NCI-H460 (cell line): ENCODE measurements around the gene EFCAB3. TPM values are rescaled to one million over a fixed set of nuclear protein-coding genes. Genes with fewer than 3 reads are reported as not detected.
"Not testable (repeated sequence)": the region's sequence is repeated elsewhere in the genome, so short reads cannot be mapped to it uniquely, and the experiment has no call there.

Experiments used
- DNase-seq: peaks from one replicate; pipeline ENCODE4 v3.0.0-alpha.2; 2016; ENCODE audit warnings: low read depth; ENCODE audit errors: extremely low read depth
- polyA plus RNA-seq: library from polyadenylated mRNA; depleted of rRNA; stranded (reverse); fragments of >200 nt; gene quantifications from 2 replicates; pipeline ENCODE4 v1.2.3, GENCODE V29; 2014; cell fraction: nucleus; rRNA removed
- total RNA-seq: library from RNA; depleted of rRNA; stranded (reverse); fragments of >200 nt; shearing (Covaris generic); gene quantifications from 2 replicates; pipeline ENCODE4 v1.2.3, GENCODE V29; 2014; rRNA removed

Gene EFCAB3
- not detected in 2 replicates for total RNA-seq
- polyA plus RNA-seq: not detected in 2 replicates

DNA sequence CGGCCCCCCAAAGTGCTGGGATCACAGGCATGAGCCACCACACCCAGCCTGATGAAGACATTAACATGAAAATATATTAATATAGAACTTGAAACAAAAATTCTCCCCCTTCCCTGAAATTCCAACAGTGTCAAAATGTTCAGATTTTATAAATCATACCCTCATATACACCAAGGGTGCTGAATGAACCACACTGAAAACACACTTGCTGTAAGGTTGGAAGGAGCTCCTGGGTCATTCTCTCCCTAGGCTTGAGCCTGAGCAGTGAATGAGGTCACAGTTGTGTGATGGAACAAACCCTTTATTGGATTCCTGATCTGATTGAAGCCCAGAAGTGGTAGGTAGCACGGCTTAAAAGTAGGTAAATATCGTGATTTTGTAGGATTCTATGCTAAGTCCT, at the start of gene EFCAB3:
Gene EFCAB3, plus strand, starts transcription at position 301 of the 400 bp plus-strand sequence. CDS start 2,427 bp downstream, outside the sequence.
- no peak for DNase-seq

DNA sequence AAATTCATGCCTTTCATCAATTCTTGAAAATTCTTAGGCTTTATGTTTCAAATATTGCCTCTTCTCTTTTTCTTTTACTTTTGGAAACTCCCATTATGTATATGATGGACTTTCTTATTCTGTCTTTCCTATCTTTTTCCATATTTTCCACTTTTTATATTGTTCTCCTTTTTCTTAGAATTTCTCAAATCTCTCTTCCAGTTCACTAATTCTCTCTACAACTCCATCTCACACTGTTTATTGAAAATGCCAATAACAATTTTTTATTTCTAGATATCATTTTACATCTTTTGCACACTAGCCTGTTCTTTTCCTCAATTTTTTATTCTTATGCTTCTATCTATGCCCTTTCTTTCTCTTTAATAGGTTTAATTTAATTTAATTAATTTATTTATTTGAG, 43.8 kb upstream of the EFCAB3 start:
- DNase-seq: no peak

DNA sequence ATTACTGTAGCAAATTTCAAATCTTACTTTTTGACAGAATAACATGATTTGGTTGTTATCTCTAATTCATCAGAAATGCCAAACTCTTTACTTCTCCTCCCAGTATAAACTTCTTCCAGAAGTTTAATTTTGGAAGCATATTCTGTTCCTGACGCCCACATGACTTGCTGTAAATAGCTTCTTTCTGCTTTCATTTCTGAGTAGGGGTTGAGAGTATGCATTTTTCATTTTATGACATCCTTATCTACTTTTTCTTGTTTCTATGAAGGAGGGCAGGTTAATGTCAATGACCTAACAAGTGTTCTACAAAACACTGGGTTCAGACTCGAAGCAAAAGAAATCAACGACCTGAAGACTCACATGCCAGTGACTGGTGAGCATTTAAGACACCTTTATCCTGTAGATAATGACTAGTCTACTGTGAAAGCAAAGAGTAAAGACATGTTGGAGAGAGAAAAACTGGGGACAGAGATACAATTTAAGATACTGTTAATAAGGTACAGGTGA, 36.5 kb upstream of the EFCAB3 start:
- DNase-seq: no peak

DNA sequence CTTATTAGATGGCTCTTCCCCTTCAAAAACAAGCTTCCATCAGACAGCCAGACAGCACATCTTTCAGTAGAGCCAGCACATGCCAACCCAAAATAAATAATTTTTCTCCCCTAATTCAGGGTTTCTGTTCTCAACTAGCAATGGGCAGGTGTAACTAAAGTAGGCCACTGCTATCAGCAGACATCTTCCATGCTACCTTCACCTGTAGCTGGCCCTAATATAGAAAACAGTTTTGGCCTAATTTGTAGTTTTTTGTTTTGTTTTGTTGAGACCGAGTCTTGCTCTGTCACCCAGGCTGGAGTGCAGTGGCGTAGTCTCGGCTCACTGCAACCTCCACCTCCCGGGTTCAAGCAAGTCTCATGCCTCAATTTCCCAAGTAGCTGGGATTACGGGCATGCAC, 29.2 kb upstream of the EFCAB3 start:
- no peak for DNase-seq

DNA sequence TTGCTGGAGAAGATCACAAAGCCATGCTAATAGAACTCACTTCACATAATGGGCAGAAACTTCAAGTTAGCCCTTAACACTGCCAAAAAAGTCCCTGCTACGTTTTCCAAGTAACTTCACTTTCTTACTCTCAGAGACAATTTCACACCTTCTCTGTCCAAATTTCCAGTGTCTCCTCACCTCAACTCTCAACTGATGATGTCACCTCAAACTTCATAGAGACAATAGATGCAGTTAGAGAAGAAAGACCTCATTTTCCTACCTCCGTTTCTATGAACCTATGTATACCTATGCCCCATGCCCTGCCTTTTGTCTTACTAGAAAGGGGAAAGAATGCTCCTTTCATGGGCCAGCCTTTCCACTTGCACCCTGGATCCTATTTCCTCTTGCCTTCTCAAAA, 14.2 kb upstream of the EFCAB3 start:
- DNase-seq: no peak

DNA sequence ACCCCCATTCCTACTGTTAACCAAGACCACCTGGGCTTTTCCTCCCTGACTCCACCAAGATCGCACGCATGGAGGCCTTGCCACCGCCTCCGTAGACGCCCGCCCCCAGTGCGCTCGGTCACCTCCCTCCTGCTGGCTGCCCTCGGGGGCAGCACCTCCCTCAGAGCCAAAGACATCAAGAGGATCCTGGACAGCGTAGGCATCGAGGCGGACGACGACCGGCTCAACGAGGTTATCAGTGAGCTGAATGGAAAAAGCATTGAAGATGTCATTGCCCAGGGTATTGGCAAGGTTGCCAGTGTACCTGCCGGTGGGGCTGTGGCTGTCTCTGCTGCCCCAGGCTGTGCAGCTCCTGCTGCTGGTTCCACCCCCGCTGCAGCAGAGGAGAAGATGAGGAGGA, 1.2 kb downstream of the EFCAB3 start:
- no peak for DNase-seq

DNA sequence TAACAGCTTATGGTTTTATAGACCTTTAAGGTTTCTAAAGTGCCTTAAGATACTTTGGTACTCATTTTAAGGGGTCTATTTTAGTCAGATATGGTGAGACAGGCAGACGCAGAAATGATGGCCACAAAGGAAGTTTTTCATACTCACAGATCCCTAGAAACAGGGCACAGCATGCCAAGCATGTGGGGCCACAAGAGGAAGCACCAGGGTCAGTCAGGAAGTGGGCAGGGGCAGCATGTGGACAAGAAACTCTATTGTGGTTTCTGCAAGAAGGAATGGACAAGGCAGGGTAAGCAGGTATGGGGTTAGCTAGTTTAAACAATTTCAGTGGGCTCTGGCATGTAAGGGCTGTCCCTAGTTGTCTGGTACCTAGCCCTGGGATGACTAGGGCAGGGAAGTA, 8.5 kb downstream of the EFCAB3 start:
- no peak for DNase-seq

DNA sequence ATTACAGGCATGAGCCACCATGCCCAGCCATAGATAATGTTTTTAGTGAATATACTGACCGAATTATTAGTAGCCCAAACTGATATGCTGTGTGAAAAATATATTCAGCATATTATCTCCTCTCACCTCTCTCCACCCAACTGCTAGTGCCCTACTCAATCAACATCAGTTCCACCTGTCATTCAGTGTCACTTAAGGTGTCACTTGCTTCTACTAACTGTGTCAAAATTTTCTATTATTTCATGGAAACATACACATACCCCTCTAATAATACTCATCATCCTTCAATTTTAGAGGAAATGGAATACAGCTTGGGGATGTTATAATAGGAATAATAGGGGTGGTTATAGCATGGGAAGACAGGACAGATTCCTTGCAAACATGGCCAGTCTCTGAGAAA, 12.6 kb downstream of the EFCAB3 start:
- DNase-seq: no peak

DNA sequence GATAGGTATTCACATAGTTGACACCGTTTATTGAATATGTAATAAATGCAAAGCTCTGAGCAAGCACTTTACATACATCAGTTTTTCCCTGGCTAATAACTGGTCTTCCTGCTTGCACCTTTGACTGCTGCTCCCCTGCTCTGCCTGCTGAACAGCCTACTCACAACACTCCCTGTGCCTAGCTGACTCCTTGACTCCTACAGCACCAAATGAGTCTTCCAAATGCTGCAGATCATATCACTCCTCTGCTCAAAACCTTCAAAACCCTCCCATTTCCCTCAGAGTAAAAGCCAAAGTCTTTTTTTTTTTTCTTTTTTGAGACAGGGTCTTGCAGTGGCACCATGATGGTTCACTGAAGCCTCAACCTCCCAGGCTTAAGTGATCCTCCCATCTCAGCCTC, 18.5 kb downstream of the EFCAB3 start:
- DNase-seq: no peak

DNA sequence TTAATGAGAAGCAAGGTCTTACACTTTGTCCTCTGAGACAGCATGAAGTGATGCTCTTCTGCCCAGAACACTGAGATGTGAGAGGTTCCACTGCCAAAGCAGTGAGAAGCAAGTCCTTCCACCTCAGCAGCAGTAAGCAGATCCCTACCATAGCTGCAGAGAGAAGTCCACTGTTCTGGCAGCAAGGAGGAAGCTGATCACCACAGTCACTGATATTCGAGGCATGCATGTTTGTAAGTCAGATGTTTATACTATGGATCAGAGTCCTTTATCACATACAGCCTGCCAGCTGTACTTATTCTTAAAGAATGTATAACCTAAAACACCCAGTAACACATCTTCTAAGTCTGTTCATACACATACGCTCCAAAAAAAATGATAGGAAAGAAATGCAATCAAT, 25.1 kb downstream of the EFCAB3 start:
- DNase-seq: no peak

DNA sequence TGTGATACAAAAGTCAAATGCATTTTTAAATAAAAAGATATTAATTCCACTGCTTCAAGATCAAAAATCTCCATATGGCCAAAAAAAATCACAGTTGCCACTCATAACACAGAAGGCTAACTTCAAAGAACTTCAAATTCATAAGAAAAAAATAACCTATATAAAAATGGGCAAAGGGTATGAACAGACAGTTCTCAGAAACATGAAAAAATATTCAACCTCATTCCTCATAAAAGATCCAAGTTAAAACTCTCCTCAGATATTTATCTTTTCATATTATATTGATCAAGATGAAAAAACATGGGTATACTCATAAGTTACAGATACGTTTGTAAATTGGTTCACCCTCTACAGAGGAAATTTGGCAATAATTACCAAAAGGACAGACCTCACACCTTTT, 32.7 kb downstream of the EFCAB3 start:
- not testable (repeated sequence) for DNase-seq

DNA sequence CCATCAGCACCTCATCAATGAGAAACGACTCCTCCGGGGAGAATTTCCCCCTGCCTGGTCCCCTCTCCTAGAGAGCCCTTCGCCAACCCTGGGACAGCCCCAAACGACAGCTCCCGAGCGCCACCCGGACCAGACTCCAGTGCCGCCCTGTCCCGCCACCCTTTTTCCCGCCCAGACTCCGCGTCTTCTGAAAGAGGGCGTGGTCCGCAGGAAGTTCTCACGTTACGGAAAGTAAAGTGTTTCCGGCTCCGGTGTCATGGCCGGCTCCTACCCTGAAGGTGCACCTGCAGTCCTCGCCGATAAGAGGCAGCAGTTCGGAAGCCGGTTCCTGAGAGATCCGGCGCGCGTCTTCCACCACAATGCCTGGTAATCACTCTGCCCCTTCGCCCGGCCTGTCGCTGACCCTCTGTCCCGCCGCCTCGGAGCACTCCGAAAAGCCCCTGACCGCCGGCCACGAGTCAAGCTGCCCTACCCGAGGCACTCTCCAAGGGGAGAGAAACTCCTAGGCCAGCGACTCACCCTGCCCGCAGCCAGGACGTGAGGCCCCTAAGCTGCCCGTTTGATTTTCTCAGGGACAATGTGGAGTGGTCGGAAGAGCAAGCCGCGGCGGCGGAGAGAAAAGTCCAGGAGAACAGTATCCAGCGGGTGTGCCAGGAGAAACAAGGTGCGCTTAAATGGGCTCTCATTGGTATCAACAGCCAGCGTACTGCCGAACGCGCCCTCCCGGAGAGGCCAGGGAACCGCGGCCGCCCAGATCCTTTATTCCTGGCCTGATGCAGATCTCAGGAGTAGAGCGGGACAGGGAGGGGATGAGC, 43.5 kb downstream of the EFCAB3 start, which contains the start of gene METTL2A:
Gene METTL2A, plus strand, starts transcription at position 251 of the 815 bp plus-strand sequence. Its CDS starts 6 bp downstream, at position 257.
- peak; percentile 92 for DNase-seq

DNA sequence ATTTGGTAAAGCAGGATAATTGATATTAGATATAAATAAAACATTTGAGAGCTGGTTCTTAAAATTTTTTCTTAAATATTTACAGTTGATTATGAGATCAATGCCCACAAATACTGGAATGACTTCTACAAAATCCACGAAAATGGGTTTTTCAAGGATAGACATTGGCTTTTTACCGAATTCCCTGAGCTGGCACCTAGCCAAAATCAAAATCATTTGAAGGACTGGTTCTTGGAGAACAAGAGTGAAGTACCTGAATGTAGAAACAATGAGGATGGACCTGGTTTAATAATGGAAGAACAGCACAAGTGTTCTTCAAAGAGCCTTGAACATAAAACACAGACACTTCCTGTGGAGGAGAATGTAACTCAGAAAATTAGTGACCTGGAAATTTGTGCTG, 45.9 kb downstream of the EFCAB3 start:
- DNase-seq: not testable (repeated sequence)

DNA sequence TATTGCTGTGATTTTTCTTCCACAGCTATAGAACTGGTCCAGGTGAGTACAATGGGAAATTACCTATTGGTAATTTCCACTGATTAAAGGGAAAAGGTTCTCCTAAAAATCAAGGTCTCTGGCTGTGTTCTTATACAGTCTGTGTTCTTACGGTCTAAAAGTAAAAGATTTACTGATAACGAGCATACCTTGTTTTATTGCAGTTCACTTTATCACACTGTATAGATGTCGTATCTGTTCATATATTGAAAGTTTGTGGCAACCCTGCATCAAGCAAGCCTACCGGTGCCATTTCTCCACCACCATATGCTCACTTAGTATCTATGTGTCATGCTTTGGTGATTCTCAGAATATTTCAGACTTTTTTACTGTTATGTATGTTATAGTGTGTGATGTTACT, 54.9 kb downstream of the EFCAB3 start:
- DNase-seq: not testable (repeated sequence)

DNA sequence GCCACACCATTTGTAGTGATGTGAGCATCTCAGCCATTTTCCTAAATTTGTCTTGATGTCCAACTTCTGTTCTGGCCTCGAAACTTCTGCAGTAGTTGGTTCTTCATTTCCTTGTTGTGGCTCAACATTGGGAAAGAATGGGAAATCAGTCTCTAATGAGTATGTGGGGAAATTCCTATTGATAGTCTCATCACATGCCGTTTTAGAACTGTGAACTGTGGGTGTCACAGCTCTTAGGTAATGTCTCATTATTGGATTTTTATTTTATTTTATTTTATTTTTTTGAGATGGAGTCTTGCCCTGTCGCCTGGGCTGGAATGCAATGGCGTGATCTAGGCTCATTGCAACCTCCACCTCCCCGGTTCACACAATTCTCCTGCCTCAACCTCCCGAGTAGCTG, 60.8 kb downstream of the EFCAB3 start:
- not testable (repeated sequence) for DNase-seq

DNA sequence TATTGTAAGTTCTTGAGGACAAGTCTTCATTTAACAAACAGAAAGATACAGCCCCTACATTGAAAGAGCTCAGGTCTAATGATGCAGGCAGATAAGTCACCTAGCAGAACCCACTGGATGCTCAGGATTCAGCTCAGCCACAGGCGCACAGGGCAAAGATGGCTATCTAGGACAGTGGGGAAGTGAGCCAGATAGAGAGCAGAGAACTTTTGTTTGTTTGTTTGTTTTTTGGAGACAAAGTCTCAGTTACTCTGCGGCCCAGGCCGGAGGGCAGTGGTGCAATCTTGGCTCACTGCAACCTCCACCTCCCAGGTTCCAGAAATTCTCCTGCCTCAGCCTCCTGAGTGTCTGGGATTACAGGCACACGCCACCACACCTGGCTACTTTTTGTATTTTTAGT, 63.7 kb downstream of the EFCAB3 start:
- no peak for DNase-seq

DNA sequence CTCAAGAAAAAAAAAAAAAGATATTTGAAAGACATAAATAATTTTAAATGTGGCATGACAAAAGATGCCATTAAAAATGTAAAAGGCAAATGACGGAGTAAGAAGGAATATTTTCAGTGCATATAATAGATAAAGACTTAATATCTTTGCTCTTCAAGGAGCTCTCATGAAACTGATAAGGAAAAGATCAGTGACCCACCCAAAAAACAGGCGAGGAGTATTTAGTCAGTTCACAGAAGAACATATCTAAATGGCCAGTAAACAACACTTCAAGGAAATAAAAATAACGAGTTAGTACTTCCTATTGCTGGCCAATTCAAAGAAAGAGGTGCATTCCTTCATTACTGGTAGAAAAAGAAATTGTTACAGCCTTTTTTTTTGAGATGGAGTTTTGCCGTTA, 65.4 kb downstream of the EFCAB3 start:
- DNase-seq: not testable (repeated sequence)

DNA sequence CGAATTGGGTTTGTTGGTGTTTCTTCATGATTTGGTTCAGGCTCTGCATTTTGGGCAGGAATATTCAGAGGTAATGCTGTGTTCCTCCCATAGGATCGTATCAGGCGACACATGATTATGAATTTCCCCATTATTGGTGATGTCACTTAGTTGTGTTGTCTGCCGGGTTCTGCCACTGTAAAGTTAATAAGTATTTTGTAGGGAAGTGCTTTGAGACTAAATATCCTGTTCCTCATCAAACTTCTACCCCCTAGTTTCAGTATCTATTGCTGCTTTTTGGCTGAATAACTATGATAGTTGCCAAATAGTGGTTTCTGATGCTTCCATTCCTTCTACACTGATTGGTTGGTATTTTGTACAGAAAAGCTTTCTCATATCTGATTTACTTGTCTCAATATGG, 71.8 kb downstream of the EFCAB3 start:
- not testable (repeated sequence) for DNase-seq

DNA sequence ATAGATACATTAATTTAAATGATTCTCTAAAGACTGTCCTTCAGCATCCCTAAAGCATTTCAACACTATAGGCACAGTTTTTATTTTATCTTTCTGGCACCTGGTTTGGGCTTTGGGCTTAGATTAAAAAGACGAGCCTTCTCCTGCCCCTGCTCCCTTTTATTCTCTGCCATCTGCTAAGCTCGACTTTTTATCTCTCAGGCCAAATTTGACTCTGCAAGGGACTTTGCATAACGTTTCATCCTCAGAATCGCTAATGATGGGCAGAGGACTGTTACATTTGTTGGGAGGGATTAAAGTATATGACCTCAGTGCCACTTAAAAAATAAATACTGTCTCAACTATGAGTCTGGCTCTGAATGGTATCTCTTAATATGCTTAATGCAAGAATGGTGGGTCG, 72.7 kb downstream of the EFCAB3 start:
- not testable (repeated sequence) for DNase-seq

DNA sequence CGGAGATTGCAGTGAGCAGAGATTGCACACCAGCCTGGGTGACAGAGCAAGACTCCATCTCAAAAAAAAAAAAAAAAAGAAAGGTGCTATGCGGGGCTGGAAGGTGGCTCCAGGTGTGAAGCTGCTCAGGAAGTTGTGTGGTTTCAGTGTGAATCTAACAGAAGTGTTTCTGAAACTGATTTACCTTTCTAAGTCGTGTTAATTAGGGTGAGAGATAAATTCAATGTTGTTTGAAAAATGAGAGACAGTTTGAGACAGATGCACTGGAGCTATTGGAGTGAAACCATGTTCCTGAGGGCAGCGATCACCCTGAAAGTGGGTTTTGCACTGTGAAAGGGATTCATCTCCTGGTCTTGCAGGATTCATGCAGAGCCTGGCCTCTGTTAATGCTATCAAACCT, 73.3 kb downstream of the EFCAB3 start:
- DNase-seq: not testable (repeated sequence)

DNA sequence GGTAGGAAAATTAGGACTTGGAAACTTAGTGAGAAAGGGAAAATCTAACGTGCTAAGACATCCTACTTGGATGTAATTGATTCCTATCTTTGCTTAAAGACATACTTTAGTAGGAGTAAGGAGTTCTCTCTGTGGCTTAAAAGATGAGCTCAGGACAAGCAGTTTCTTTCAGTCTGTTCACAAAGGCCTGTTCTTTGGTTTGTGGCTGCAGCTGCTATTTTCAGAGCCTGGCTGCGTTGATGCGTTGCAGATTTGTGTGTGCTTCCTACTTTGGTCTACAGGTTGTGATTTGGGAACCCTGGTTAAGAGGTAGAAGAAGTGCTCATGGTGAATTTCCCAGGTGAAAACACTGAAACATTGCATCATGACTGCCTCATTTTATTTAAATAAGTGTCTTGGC, 73.8 kb downstream of the EFCAB3 start:
- not testable (repeated sequence) for DNase-seq

DNA sequence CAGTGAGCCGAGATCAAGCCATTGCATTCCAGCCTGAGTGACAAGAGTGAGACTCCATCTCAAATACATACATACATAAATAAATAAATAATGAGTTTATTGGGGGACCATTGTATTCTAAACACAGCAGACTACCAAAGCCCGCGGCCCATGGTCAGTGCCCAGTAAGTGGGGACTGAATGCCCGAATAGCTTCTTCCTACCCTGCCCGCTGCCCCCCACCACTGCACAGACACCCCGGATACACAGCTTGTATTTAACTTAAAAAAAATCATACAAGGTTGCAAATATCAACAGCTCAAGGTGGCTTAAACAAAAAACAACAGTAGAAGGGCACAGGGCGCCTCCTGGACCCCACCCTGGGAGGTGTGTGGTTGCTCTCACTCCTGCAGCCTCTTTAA, 75.7 kb downstream of the EFCAB3 start:
- no peak for DNase-seq
